Coronary artery (tissue), 2 donors: Measurements from ENCODE around the gene LTBP1.
"Not testable (repeated sequence)": the region's sequence is repeated elsewhere in the genome, so short reads cannot be mapped to it uniquely, and the experiment has no call there.

Experiments used
- DNase-seq: peaks from one replicate; pipeline ENCODE4 v3.0.0-alpha.2; 2017; ENCODE audit warnings: low spot score
- H3K27ac ChIP-seq, 2 donors: fragments of 200-600 bp; sonication (generic); one replicate each; pipeline ENCODE4 v1.5.1; 2016 to 2019
- H3K4me3 ChIP-seq: fragments of 200-600 bp; sonication (generic); 2 replicates; pipeline ENCODE4 v1.5.1; 2016; ENCODE audit warnings: mild to moderate bottlenecking, moderate library complexity
- CTCF ChIP-seq: fragments of 200-600 bp; sonication (generic); IDR thresholded peaks from one replicate; pipeline ENCODE4 v1.5.1; 2019; ENCODE audit warnings: antibody characterized with exemption

Gene LTBP1

GRCh38 chr2:32904751-32905150 lies 42.0 kb upstream of the LTBP1 start:
- Histone ChIP-seq H3K27ac (peak overlapping the region; percentile 5 to 18), H3K4me3 (no peak overlapping the region)
- TF ChIP-seq CTCF, result no peak
- DNase-seq, result no peak

DNA sequence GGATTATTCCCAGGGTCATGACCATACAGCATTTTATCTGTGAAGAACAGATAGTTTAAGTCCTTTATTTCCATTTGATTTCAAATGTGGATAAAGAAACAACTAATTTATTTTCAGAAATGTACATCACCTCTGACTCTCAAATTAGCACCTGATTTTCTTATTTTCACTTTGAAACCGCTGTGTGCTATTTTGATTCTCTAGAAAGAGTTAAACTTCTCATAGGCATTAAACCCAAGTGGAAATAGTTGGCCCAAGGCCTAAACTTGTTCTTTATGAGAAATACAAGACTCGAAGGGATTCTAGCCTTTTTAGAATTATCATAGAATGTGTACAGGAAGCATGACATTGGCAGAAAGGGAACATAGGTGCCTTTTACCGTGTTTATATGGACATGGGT lies 41.5 kb upstream of the LTBP1 start:
- TF ChIP-seq CTCF, result no peak
- Histone ChIP-seq H3K27ac (no peak overlapping the region), H3K4me3 (no peak overlapping the region)
- no peak for DNase-seq

DNA sequence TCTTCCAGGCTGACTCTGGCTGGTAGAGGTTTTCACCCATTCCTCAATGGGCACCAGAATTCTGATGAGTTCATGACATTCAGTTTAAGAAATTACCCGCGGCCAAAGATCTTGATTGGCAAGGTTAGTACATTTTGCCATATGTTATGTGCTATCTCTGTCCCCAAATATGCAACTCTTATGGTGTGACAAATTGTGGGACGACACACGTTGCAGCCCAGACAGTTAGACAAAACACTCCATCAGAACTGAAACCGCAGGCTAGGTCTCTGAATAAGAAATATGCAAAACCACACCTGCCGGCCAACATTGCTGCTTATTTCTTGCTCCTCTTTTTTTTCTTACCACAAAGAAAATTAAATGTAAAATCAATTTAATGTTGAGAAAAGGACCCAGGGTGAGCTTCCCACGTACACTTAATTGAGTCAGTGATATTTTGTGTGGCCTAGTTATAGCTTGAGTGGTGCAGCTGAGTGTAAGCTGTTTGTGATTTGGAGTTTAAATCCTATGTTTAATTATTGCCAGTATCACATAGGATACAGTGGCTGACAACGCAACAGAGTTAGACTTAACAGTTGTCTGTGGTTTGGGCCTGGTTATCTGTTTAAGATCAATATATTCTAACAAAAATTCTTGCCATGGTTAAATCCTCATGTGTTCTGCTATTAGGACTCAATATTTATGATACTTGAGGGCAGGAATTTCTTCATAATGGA lies 35.7 kb upstream of the LTBP1 start:
- no peak for TF ChIP-seq CTCF
- no peak for DNase-seq
- Histone ChIP-seq H3K27ac (no peak overlapping the region), H3K4me3 (no peak overlapping the region)

DNA sequence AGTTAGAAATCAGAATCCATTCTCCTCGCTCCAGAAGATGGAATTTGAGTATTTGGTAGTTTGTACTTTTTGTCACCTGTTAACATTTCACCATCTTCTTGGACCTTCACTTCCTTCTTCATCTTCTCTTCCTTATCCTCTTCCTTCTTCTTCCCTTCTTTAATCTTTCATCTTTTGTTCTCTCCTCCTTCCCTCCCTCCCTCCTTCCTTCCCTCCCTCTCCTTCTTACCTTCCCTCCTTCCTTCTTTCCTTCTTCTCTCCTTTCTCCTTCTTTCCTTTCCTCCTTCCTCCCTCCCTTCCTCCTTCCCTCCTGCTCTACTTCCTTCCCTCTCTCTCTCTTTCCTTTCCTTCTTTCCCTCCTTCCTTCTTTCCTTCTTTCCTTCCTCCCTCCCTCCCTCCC lies 31.1 kb upstream of the LTBP1 start:
- H3K27ac ChIP-seq, result no peak overlapping the region
- DNase-seq, result no peak
- TF ChIP-seq CTCF, result no peak
- no peak overlapping the region for H3K4me3 ChIP-seq

DNA sequence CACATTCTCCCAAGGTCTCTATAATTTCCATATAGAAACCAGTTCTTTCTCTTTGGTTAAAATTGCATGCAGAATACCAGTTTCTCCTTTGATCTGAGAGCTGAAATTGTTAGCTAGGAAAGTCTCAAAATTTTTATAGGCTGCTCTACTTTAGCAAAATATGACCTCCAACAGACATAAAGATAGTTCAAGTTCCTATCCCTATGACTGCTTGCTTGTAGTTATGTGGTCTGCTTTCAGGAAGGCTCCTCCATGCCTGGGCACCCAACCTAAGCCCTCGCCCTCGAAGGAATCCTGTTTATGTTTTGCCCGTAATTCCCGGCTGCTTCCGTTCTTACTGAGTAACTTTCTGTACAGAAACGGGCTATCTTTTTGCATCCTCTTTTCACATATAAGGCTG lies 28.0 kb upstream of the LTBP1 start:
- no peak for DNase-seq
- Histone ChIP-seq H3K27ac (no peak overlapping the region), H3K4me3 (no peak overlapping the region)
- no peak for TF ChIP-seq CTCF

DNA sequence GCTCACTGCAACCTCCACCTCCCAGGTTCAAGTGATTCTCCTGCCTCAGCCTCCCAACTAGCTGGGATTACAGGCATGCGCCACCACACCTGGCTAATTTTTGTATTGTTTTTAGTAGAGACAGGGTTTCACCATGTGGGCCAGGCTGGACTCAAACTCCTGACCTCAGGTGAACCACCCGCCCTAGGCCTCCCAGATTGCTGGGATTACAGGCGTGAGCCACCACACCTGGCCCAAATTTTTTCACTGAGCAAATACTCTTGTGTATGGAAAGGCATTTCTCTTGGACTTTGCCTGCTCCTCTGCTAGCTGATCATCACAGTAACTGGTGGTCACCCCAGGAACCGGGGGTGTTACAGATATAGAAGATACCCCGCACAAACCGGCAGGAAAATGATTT lies 26.9 kb upstream of the LTBP1 start:
- not testable (repeated sequence) for H3K4me3 ChIP-seq, H3K27ac ChIP-seq, DNase-seq

DNA sequence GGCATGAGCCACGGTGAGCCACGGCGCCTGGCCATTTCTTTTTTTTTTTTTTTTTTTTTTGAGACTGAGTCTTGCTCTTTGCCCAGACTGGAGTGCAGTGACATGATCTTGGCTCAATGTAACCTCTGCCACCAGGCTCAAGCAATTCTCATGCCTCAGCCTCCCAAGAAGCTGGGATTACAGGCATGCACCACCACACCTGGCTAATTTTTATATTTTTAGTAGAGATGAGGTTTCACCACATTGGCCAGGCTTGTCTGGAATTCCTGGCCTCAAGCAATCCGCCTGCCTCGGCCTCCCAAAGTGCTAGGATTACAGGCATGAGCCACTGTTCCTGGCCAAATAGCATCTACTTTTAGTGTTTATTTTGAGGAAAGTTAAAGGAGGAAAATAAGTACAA lies 25.3 kb upstream of the LTBP1 start:
- H3K4me3 ChIP-seq, DNase-seq, H3K27ac ChIP-seq: not testable (repeated sequence)

- Histone ChIP-seq H3K27ac (no peak overlapping the region), H3K4me3 (no peak overlapping the region)
- TF ChIP-seq CTCF, result no peak
- DNase-seq, result no peak
These were observed 24.3 kb upstream of the LTBP1 start for GRCh38 chr2:32922501-32922900.
